22Rv1 (cell line): Measurements from ENCODE around the gene RIC1.

Source experiments
- CTCF ChIP-seq: fragments of 450-650 bp; IDR thresholded peaks from 2 replicates; pipeline ENCODE4 v1.5.1; 2017; ENCODE audit warnings: mild to moderate bottlenecking
- ZFX ChIP-seq: fragments of 450-650 bp; IDR thresholded peaks from 2 replicates; pipeline ENCODE4 v1.6.1; 2017; ENCODE audit warnings: antibody characterized with exemption, borderline replicate concordance

DNA sequence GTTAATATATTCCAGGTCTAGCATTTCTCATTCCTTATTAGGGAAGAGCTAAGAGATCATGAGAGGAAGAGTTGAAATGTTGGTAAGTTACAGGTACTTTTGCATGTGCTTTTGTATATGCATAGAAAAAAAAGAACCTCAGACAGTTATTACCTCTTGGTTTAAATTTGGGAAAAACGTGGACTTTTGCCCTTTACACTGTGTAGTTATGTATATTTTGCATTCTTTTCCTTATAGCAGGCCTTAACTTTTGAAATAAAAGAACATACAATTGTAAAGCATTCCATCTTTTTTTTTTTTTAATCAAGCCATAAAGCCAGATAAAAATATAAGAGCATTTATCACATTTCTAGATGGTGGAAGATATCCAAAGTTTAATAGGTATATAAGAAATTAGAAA lies 61.4 kb downstream of the RIC1 start:
- TF ChIP-seq CTCF: no peak
- no peak for TF ChIP-seq ZFX
